Spleen (tissue), 11 donors: ENCODE measurements around the gene PIK3C2G. TPM values are rescaled to one million over a fixed set of nuclear protein-coding genes. Genes with fewer than 3 reads are reported as not detected.

ENCODE experiments used
- DNase-seq: peaks from one replicate; pipeline ENCODE4 v3.0.0-alpha.2; 2020
- H3K27ac ChIP-seq, 8 donors: fragments of 200-600 bp; sonication (generic) in 7 of 8; 1 replicate in 4 of 8; 2 replicates in 4 of 8; pipeline versions ENCODE4 v1.5.0 to v1.8.0; 2016 to 2021; ENCODE audit warnings: inconsistent platforms in 4 of 8, mild to moderate bottlenecking in 4 of 8, moderate library complexity in 1 of 8
- H3K27me3 ChIP-seq, 7 donors: fragments of 200-600 bp; sonication (generic) in 6 of 7; replicated peaks in 1 of 7; 1 replicate in 4 of 7; 2 replicates in 3 of 7; pipeline versions ENCODE4 v1.5.0 to v1.8.0; 2016 to 2021; ENCODE audit warnings: inconsistent platforms in 3 of 7, mild to moderate bottlenecking in 1 of 7
- H3K36me3 ChIP-seq, 6 donors: fragments of 200-600 bp; sonication (generic) in 5 of 6; 1 replicate in 4 of 6; 2 replicates in 2 of 6; pipeline versions ENCODE4 v1.5.0 to v1.8.0; 2016 to 2021; ENCODE audit warnings: inconsistent platforms in 2 of 6
- H3K4me1 ChIP-seq, 6 donors: fragments of 200-600 bp; sonication (generic) in 5 of 6; 1 replicate in 3 of 6; 2 replicates in 3 of 6; pipeline versions ENCODE4 v1.5.0 to v1.8.0; 2016 to 2021; ENCODE audit warnings: inconsistent platforms in 3 of 6
- H3K4me3 ChIP-seq, 8 donors: fragments of 200-600 bp; sonication (generic) in 7 of 8; 1 replicate in 4 of 8; 2 replicates in 4 of 8; pipeline versions ENCODE4 v1.5.0 to v1.8.0; 2016 to 2021; ENCODE audit warnings: inconsistent platforms in 4 of 8, mild to moderate bottlenecking in 4 of 8, moderate library complexity in 2 of 8
- H3K9me3 ChIP-seq, 8 donors: fragments of 200-600 bp; sonication (generic) in 7 of 8; 1 replicate in 4 of 8; 2 replicates in 4 of 8; pipeline versions ENCODE4 v1.5.0 to v1.8.0; 2016 to 2021; ENCODE audit warnings: inconsistent platforms in 4 of 8
- CTCF ChIP-seq, 11 experiments: fragments of 200-600 bp in 7 of 11; fragments of 450-650 bp in 4 of 11; sonication (generic) in 4 of 11; IDR thresholded peaks in 8 of 11; conservative IDR thresholded peaks in 3 of 11; 1 replicate in 7 of 11; 2 replicates in 4 of 11; pipeline versions ENCODE4 v1.4.0 to v1.8.0; 2016 to 2021; ENCODE audit warnings: antibody characterized with exemption in 11 of 11, inconsistent platforms in 4 of 11, mild to moderate bottlenecking in 1 of 11
- POLR2A ChIP-seq, 3 donors: fragments of 450-650 bp; IDR thresholded peaks; one replicate each; pipeline ENCODE4 v1.5.1; 2017; ENCODE audit warnings: antibody characterized with exemption in 3 of 3, mild to moderate bottlenecking in 1 of 3
- POLR2AphosphoS5 ChIP-seq, 3 donors: sonication (generic); formaldehyde crosslinking; IDR thresholded peaks; one replicate each; pipeline ENCODE4 v1.5.1; 2017; ENCODE audit warnings: antibody characterized with exemption in 3 of 3
- WGBS, 5 donors: extraction: QIAGEN DNeasy Blood & Tissue Kit in 3 of 5; methylation state at CpG; one replicate each; pipeline versions ENCODE4 v1.1.5 to v1.1.7; 2013 to 2018; 5-methylcytosine and 5-hydroxymethylcytosine counted together
- intact Hi-C: fragments of 100-400 bp; cut with DNase I; formaldehyde crosslinking; loops from one replicate; pipeline ENCODE4 v1.15.0; 2023; ENCODE audit warnings: low total_unique reads
- polyA plus RNA-seq, 3 donors: library from polyadenylated mRNA; stranded (reverse); fragments of 200-250 nt; gene quantifications; one replicate each; pipeline ENCODE4 v1.2.1, GENCODE V29; 2013
- total RNA-seq, 7 donors: library from RNA; depleted of rRNA in 3 of 7; stranded (reverse); fragments of >200 nt in 3 of 7; fragmentation: NEBNext Ultra II Directional in 4 of 7; extraction: Animal tissue kit (Norgen Biotek cat#: 25700) in 4 of 7; gene quantifications; one replicate each; pipeline versions ENCODE4 v1.1.0 to v1.2.1, GENCODE V29; 2016 to 2021
- donor health status: healthy with polysubstance abuse.
- donor health status: DM: no; HTN: no; CAD: no; lungs with moderate emphysema.
- donor health status: DM: no; HTN: no; CAD: no.
- donor health status: Bipolar disorder and iron deficiency.
- donor health status: healthy.
- donor health status: DM: no; HTN: no; CAD: no.
- donor health status: DM: yes; HTN: yes; CAD: no.

PIK3C2G gene
- total and polyA plus RNA-seq, 10 donors: not detected

GRCh38 chr12:18275981-18276380 lies 14.7 kb downstream of the PIK3C2G start:
- Histone ChIP-seq H3K9me3 (no peaks in the 10 kb centered on the region), H3K27ac (no peak overlapping the region), H3K36me3 (no peaks in the 10 kb centered on the region), H3K27me3 (no peaks in the 10 kb centered on the region), H3K4me1 (no peaks in the 10 kb centered on the region), H3K4me3 (no peak overlapping the region)
- no peak for DNase-seq
- intact Hi-C loops: no loop called here
- TF ChIP-seq POLR2A (IDR thresholded peaks at IDR 0.05) (no peak), CTCF (IDR thresholded peaks at IDR 0.05 in 8 of 11, conservative IDR thresholded peaks at IDR 0.05 in 3 of 11) (no peak), POLR2AphosphoS5 (IDR thresholded peaks at IDR 0.05) (no peak)
- 68 to 82% (median 74%) methylated on average over 1 of the region's 1 CpG for WGBS, 5 donors

GRCh38 chr12:18277196-18277595 lies 15.9 kb downstream of the PIK3C2G start:
- Histone ChIP-seq H3K27me3 (no peaks in the 10 kb centered on the region), H3K27ac (no peak overlapping the region), H3K4me1 (no peaks in the 10 kb centered on the region), H3K4me3 (no peak overlapping the region), H3K36me3 (no peaks in the 10 kb centered on the region), H3K9me3 (no peaks in the 10 kb centered on the region)
- intact Hi-C loops: no loop called here
- WGBS, 5 donors: 0 to 80% (median 66%) methylated on average over 1 of the region's 1 CpG
- no peak for DNase-seq
- no peak for TF ChIP-seq POLR2AphosphoS5 (IDR thresholded peaks at IDR 0.05)

DNA sequence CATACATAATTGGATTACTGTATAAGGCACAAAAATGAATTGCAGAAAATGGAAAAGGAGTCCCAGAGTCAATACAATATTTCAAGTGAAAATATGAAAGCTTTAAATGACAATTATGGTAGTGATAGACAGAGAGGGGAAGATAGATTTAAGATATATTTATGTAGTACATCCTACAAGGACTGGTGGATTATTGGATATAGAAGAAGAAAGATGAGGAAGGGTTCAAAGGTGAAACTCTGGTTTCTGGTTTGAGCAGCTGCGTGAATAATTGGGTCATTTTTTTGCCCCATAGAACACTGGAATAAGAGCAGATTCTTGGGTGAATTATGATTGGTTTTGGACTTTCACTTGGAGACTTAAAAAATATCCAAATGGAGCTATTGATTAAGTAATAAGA lies 19.4 kb downstream of the PIK3C2G start:
- no peak overlapping the region for H3K4me3 ChIP-seq
- intact Hi-C loops: no loop called here
- H3K4me1 ChIP-seq: no peaks in the 10 kb centered on the region
- H3K9me3 ChIP-seq: peaks cover 0 to 5% (median 0%) of the 10 kb centered on the region in 8 donors
- DNase-seq: no peak
- 80 to 93% (median 91%) methylated on average over 1 of the region's 1 CpG for WGBS, 5 donors
- H3K27me3 ChIP-seq: no peaks in the 10 kb centered on the region
- TF ChIP-seq POLR2AphosphoS5 (IDR thresholded peaks at IDR 0.05): no peak
- H3K36me3 ChIP-seq: no peaks in the 10 kb centered on the region
- H3K27ac ChIP-seq: no peak overlapping the region

DNA sequence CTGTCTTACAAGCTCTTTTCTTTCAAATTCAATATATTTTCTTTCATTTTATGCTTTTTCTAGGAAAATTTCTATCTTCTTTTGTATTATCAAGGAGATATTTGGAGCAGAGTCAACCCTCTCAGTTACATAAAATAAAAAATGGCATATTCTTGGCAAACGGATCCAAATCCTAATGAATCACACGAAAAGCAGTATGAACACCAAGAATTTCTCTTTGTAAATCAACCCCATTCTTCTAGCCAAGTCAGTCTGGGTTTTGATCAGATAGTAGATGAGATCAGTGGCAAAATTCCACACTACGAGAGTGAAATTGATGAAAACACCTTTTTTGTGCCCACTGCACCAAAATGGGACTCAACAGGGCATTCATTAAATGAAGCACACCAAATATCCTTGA lies 20.6 kb downstream of the PIK3C2G start:
- intact Hi-C loops: no loop called here
- H3K4me3 ChIP-seq: no peak overlapping the region
- TF ChIP-seq POLR2AphosphoS5 (IDR thresholded peaks at IDR 0.05) (no peak), POLR2A (IDR thresholded peaks at IDR 0.05) (no peak), CTCF (IDR thresholded peaks at IDR 0.05 in 8 of 11, conservative IDR thresholded peaks at IDR 0.05 in 3 of 11) (no peak)
- H3K9me3 ChIP-seq: peaks cover 0 to 10% (median 0%) of the 10 kb centered on the region in 8 donors
- no peak for DNase-seq
- no peaks in the 10 kb centered on the region for H3K27me3 ChIP-seq
- WGBS, 5 donors: 67 to 78% (median 75%) methylated on average over 3 of the region's 3 CpGs
- no peaks in the 10 kb centered on the region for H3K36me3 ChIP-seq
- no peaks in the 10 kb centered on the region for H3K4me1 ChIP-seq
- no peak overlapping the region for H3K27ac ChIP-seq

DNA sequence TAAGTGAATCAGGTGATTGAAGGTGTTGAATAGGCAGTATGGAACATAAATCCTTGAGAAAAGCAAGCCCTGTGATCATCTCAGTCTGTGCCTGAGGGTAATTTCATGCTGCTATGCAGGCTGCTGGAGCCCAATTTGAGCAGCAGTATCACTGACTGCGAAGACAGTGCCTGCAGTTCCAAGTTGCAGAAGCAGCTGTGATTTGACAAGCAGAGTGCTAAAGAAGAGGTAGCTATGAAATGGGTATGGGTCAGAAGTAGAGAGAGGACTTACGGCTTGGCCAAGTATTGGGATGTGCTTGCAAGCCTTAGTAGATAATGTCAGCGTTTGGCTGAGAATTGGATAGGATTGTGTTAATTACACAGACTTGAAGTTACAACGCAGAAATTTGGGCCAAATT lies 22.5 kb downstream of the PIK3C2G start:
- WGBS, 5 donors: 61 to 84% (median 77%) methylated on average over 4 of the region's 4 CpGs
- no peaks in the 10 kb centered on the region for H3K36me3 ChIP-seq
- DNase-seq: no peak
- H3K4me3 ChIP-seq: no peak overlapping the region
- intact Hi-C loops: no loop called here
- no peaks in the 10 kb centered on the region for H3K27me3 ChIP-seq
- no peak overlapping the region for H3K27ac ChIP-seq
- peaks cover 0 to 10% (median 0%) of the 10 kb centered on the region in 8 donors for H3K9me3 ChIP-seq
- no peak for TF ChIP-seq CTCF (IDR thresholded peaks at IDR 0.05 in 8 of 11, conservative IDR thresholded peaks at IDR 0.05 in 3 of 11)
- no peak for TF ChIP-seq POLR2A (IDR thresholded peaks at IDR 0.05)
- TF ChIP-seq POLR2AphosphoS5 (IDR thresholded peaks at IDR 0.05): no peak
- H3K4me1 ChIP-seq: no peaks in the 10 kb centered on the region
